ENCODE results near the gene F7.
"Not testable (repeated sequence)": the region's sequence is repeated elsewhere in the genome, so short reads cannot be mapped to it uniquely, and the experiment has no call there.

F7 gene

GRCh38 chr13:113105921-113106452 lies 396 bp downstream of the F7 start:
- DNase-seq: no peak

GRCh38 chr13:113106711-113107351 lies 1.2 kb downstream of the F7 start:
- no peak for DNase-seq

- not testable (repeated sequence) for DNase-seq
These were observed 2.9 kb downstream of the F7 start for GRCh38 chr13:113108521-113108920.

GRCh38 chr13:113109151-113110047 lies 3.8 kb downstream of the F7 start:
- no peak for DNase-seq

GRCh38 chr13:113110048-113110851 lies 4.7 kb downstream of the F7 start:
- no peak for DNase-seq

- DNase-seq: no peak
These were observed 5.3 kb downstream of the F7 start for GRCh38 chr13:113110852-113111315.

GRCh38 chr13:113111821-113112220 lies 6.2 kb downstream of the F7 start:
- DNase-seq: not testable (repeated sequence)

GRCh38 chr13:113112475-113112874 lies 6.9 kb downstream of the F7 start:
- DNase-seq: not testable (repeated sequence)

GRCh38 chr13:113112893-113113845 lies 7.6 kb downstream of the F7 start:
- no peak for DNase-seq

- DNase-seq: no peak
These were observed 8.3 kb downstream of the F7 start for GRCh38 chr13:113113846-113114271.

- DNase-seq: no peak
These were observed 9.1 kb downstream of the F7 start for GRCh38 chr13:113114511-113115362.

GRCh38 chr13:113115363-113116205 lies 10.0 kb downstream of the F7 start:
- DNase-seq: no peak

- no peak for DNase-seq
These were observed 10.7 kb downstream of the F7 start for GRCh38 chr13:113116206-113116800.

- DNase-seq: no peak
These were observed 11.3 kb downstream of the F7 start for GRCh38 chr13:113116871-113117271.

GRCh38 chr13:113117335-113117872 lies 11.8 kb downstream of the F7 start:
- no peak for DNase-seq

- no peak for DNase-seq
These were observed 12.3 kb downstream of the F7 start for GRCh38 chr13:113117911-113118260.

GRCh38 chr13:113118261-113119021 lies 12.8 kb downstream of the F7 start:
- DNase-seq: no peak

GRCh38 chr13:113119166-113119821 lies 13.7 kb downstream of the F7 start:
- DNase-seq: no peak
